Esophagus squamous epithelium (tissue), 5 donors: ENCODE data around the gene SCG5. TPM values are rescaled to one million over a fixed set of nuclear protein-coding genes. Genes with fewer than 3 reads are reported as not detected.
A peak's percentile ranks its signal among the peaks of the same experiment; 100 is the strongest.

Experiments
- DNase-seq: peaks from one replicate; lab custom pipeline; 2025; lab: John Stamatoyannopoulos, UW
- H3K27ac ChIP-seq, 4 donors: fragments of 200-600 bp; sonication (generic); one replicate each; pipeline ENCODE4 v1.5.1; 2016 to 2019; ENCODE audit warnings: mild to moderate bottlenecking in 1 of 4
- H3K27me3 ChIP-seq, 4 donors: fragments of 200-600 bp; sonication (generic); 1 replicate in 3 of 4; 2 replicates in 1 of 4; pipeline versions ENCODE4 v1.5.1 to v1.6.0; 2017 to 2021; ENCODE audit warnings: antibody characterized with exemption in 1 of 4
- H3K36me3 ChIP-seq, 3 donors: fragments of 200-600 bp; sonication (generic); one replicate each; pipeline ENCODE4 v1.5.1; 2016 to 2019
- H3K4me1 ChIP-seq, 3 donors: fragments of 200-600 bp; sonication (generic); one replicate each; pipeline ENCODE4 v1.5.1; 2017 to 2019
- H3K4me3 ChIP-seq, 4 donors: fragments of 200-600 bp; sonication (generic); 1 replicate in 3 of 4; 2 replicates in 1 of 4; pipeline ENCODE4 v1.5.1; 2016 to 2019; ENCODE audit warnings: mild to moderate bottlenecking in 2 of 4, moderate library complexity in 1 of 4
- H3K9me3 ChIP-seq, 3 donors: fragments of 200-600 bp; sonication (generic); one replicate each; pipeline ENCODE4 v1.5.1; 2016 to 2019
- POLR2A ChIP-seq, 4 donors: fragments of 450-650 bp; IDR thresholded peaks; one replicate each; pipeline ENCODE4 v1.6.1; 2017; ENCODE audit warnings: antibody characterized with exemption in 4 of 4, mild to moderate bottlenecking in 4 of 4, moderate library complexity in 3 of 4
- WGBS, 2 donors: methylation state at CpG; one replicate each; pipeline ENCODE4 v1.1.5; 2018; 5-methylcytosine and 5-hydroxymethylcytosine counted together
- intact Hi-C: fragments of 100-400 bp; cut with DNase I; formaldehyde crosslinking; loops from one replicate; pipeline ENCODE4 v1.15.0; 2022
- total RNA-seq, 4 donors: library from RNA; depleted of rRNA; stranded (reverse); fragments of >200 nt; gene quantifications; one replicate each; pipeline ENCODE4 v1.1.0, GENCODE V29; 2016
- TF ChIP-seq, protein P1 (sequence below), 6 experiments: fragments of 450-650 bp in 4 of 6; fragments of 200-600 bp in 2 of 6; sonication (generic) in 2 of 6; IDR thresholded peaks; one replicate each; pipeline ENCODE4 v1.5.1; 2016 to 2019; ENCODE audit warnings: antibody characterized with exemption in 6 of 6, mild to moderate bottlenecking in 4 of 6, moderate library complexity in 4 of 6
- donor health status: DM: yes; HTN: yes; CAD: no.

Gene SCG5
- total RNA-seq, 4 donors from 2014 or later = 1.1 TPM; not detected in 3

- Histone ChIP-seq H3K27me3 (no peaks in the 10 kb centered on the region), H3K9me3 (no peaks in the 10 kb centered on the region), H3K4me3 (no peak overlapping the region), H3K27ac (no peak overlapping the region), H3K36me3 (no peaks in the 10 kb centered on the region), H3K4me1 (peaks cover 0 to 12% (median 3%) of the 10 kb centered on the region in 3 donors)
- DNase-seq = no peak
- TF ChIP-seq, protein P1, sequence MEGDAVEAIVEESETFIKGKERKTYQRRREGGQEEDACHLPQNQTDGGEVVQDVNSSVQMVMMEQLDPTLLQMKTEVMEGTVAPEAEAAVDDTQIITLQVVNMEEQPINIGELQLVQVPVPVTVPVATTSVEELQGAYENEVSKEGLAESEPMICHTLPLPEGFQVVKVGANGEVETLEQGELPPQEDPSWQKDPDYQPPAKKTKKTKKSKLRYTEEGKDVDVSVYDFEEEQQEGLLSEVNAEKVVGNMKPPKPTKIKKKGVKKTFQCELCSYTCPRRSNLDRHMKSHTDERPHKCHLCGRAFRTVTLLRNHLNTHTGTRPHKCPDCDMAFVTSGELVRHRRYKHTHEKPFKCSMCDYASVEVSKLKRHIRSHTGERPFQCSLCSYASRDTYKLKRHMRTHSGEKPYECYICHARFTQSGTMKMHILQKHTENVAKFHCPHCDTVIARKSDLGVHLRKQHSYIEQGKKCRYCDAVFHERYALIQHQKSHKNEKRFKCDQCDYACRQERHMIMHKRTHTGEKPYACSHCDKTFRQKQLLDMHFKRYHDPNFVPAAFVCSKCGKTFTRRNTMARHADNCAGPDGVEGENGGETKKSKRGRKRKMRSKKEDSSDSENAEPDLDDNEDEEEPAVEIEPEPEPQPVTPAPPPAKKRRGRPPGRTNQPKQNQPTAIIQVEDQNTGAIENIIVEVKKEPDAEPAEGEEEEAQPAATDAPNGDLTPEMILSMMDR (IDR thresholded peaks at IDR 0.05) = no peak
- no peak for TF ChIP-seq POLR2A (IDR thresholded peaks at IDR 0.05)
- intact Hi-C loops = loop anchor here (5.0 kb wide), 1 partner anchor 328 kb away; no protein-coding TSS in a partner anchor
Observed at GRCh38 chr15:32664796-32665195, 23.3 kb downstream of the SCG5 start.

DNA sequence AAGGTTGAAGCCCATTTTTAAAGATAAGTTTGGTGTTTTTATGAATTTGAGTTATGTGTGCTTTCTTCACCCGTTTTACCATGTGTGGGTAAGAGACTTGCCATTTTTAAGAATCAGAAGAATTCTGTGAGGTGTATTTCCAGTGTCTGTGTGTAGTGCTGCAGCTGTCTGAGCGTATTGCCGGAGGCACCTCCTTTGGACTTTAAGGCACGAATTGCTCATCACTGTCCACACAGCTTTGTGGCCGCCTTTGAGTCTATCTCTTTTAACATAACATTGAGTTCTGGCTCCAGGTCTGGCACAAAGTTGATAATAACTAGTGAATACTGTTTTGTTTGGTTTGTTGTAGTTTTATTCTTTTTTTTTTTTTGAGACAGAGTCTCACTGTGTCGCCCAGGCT is 25.8 kb downstream of the SCG5 start:
- WGBS, 2 donors = 93 to 94% methylated on average over 6 of the region's 6 CpGs
- H3K27ac ChIP-seq = no peak overlapping the region
- intact Hi-C loops = no loop called here

DNA sequence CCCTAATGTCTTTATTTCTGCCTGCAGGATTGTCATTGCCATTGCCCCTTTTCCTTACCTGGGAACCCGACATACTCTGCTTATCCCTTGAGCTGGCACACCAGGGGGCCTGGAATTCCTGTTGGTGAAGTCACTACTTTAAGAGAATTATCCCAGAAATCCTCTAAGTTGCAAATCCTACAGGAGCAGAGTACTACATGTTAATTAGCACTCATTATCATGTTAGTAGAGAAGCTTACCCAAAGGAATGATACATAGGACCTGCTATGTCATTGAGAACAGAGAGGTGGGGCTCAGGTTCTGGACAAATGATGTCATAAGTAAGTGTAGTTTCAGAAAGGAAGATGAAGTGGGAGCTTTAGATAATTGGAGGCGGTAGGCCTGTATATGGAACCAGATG is 27.4 kb downstream of the SCG5 start:
- Histone ChIP-seq H3K27ac (peak overlapping the region in 3 of 4 donors; percentile 11 to 76 (median 57)), H3K4me3 (no peak overlapping the region), H3K36me3 (no peaks in the 10 kb centered on the region), H3K4me1 (peaks cover 0 to 9% (median 0%) of the 10 kb centered on the region in 3 donors), H3K9me3 (no peaks in the 10 kb centered on the region), H3K27me3 (no peaks in the 10 kb centered on the region)
- DNase-seq = no peak
- intact Hi-C loops = no loop called here
- no peak for TF ChIP-seq POLR2A (IDR thresholded peaks at IDR 0.05)
- TF ChIP-seq, protein P1 (IDR thresholded peaks at IDR 0.05) = no peak
- WGBS, 2 donors = 94% methylated on average over 1 to 2 of the region's 2 CpGs

More for the DNA sequence above, 25.8 kb downstream of the SCG5 start:
- Histone ChIP-seq H3K4me3 (no peak overlapping the region), H3K9me3 (no peaks in the 10 kb centered on the region), H3K4me1 (peaks cover 0 to 9% (median 0%) of the 10 kb centered on the region in 3 donors), H3K36me3 (no peaks in the 10 kb centered on the region), H3K27me3 (no peaks in the 10 kb centered on the region)
- TF ChIP-seq, protein P1 (IDR thresholded peaks at IDR 0.05) = no peak
- TF ChIP-seq POLR2A (IDR thresholded peaks at IDR 0.05) = no peak
- no peak for DNase-seq

GRCh38 chr15:32669896-32670611 is 28.5 kb downstream of the SCG5 start:
- 26 to 38% methylated on average over 5 of the region's 5 CpGs for whole genome bisulfite sequencing, 2 donors
- no peak for DNase-seq
- Histone ChIP-seq H3K36me3 (no peaks in the 10 kb centered on the region), H3K4me1 (peaks cover 0 to 11% (median 0%) of the 10 kb centered on the region in 3 donors), H3K27me3 (no peaks in the 10 kb centered on the region), H3K27ac (peak overlapping the region in 3 of 4 donors; percentile 57 to 88 (median 76)), H3K4me3 (peak overlapping the region in 1 of 4 donors; percentile 29), H3K9me3 (no peaks in the 10 kb centered on the region)
- intact Hi-C loops = no loop called here
- TF ChIP-seq, protein P1 (IDR thresholded peaks at IDR 0.05) = no peak
- no peak for TF ChIP-seq POLR2A (IDR thresholded peaks at IDR 0.05)

- intact Hi-C loops = no loop called here
Observed at GRCh38 chr15:32670623-32671022, 29.1 kb downstream of the SCG5 start.

More at GRCh38 chr15:32670623-32671022, 29.1 kb downstream of the SCG5 start:
- Histone ChIP-seq H3K4me3 (no peak overlapping the region), H3K27ac (peak overlapping the region in 3 of 4 donors; percentile 57 to 88 (median 76)), H3K27me3 (no peaks in the 10 kb centered on the region), H3K4me1 (peaks cover 0 to 17% (median 2%) of the 10 kb centered on the region in 3 donors), H3K9me3 (no peaks in the 10 kb centered on the region), H3K36me3 (no peaks in the 10 kb centered on the region)
- no peak for TF ChIP-seq POLR2A (IDR thresholded peaks at IDR 0.05)
- TF ChIP-seq, protein P1 (IDR thresholded peaks at IDR 0.05) = no peak
- DNase-seq = no peak
- 60 to 65% methylated on average over 3 of the region's 3 CpGs for WGBS, 2 donors
